Nephron progenitor cell (in vitro differentiated cells): ENCODE data around the gene LEPR.

Experiments used
- DNase-seq: peaks from one replicate; pipeline ENCODE4 v3.0.0; 2021
- H3K27ac Mint-ChIP-seq: 2 replicates; pipeline ENCODE4 v1.8.0; 2021; ENCODE audit warnings: mild to moderate bottlenecking, moderate library complexity, mixed read lengths
- H3K27me3 Mint-ChIP-seq: 2 replicates; pipeline ENCODE4 v1.8.0; 2021; ENCODE audit warnings: mild to moderate bottlenecking, low read depth, mixed read lengths; ENCODE audit not compliant: poor library complexity
- H3K36me3 Mint-ChIP-seq: 2 replicates; pipeline ENCODE4 v1.8.0; 2021; ENCODE audit warnings: low read depth, mixed read lengths
- H3K4me1 Mint-ChIP-seq: 2 replicates; pipeline ENCODE4 v1.8.0; 2021; ENCODE audit warnings: mixed read lengths
- H3K4me3 Mint-ChIP-seq: 2 replicates; pipeline ENCODE4 v1.8.0; 2021; ENCODE audit warnings: mild to moderate bottlenecking, moderate library complexity, mixed read lengths
- H3K9me3 Mint-ChIP-seq: 2 replicates; pipeline ENCODE4 v1.8.0; 2021; ENCODE audit warnings: mild to moderate bottlenecking, moderate library complexity, mixed read lengths
- TF ChIP-seq, protein P1 (sequence below): fragments of 200-600 bp; sonication (generic); IDR thresholded peaks from 2 replicates; pipeline ENCODE4 v1.5.0; 2021; ENCODE audit warnings: antibody characterized with exemption

LEPR gene, protein sequence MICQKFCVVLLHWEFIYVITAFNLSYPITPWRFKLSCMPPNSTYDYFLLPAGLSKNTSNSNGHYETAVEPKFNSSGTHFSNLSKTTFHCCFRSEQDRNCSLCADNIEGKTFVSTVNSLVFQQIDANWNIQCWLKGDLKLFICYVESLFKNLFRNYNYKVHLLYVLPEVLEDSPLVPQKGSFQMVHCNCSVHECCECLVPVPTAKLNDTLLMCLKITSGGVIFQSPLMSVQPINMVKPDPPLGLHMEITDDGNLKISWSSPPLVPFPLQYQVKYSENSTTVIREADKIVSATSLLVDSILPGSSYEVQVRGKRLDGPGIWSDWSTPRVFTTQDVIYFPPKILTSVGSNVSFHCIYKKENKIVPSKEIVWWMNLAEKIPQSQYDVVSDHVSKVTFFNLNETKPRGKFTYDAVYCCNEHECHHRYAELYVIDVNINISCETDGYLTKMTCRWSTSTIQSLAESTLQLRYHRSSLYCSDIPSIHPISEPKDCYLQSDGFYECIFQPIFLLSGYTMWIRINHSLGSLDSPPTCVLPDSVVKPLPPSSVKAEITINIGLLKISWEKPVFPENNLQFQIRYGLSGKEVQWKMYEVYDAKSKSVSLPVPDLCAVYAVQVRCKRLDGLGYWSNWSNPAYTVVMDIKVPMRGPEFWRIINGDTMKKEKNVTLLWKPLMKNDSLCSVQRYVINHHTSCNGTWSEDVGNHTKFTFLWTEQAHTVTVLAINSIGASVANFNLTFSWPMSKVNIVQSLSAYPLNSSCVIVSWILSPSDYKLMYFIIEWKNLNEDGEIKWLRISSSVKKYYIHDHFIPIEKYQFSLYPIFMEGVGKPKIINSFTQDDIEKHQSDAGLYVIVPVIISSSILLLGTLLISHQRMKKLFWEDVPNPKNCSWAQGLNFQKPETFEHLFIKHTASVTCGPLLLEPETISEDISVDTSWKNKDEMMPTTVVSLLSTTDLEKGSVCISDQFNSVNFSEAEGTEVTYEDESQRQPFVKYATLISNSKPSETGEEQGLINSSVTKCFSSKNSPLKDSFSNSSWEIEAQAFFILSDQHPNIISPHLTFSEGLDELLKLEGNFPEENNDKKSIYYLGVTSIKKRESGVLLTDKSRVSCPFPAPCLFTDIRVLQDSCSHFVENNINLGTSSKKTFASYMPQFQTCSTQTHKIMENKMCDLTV

DNA sequence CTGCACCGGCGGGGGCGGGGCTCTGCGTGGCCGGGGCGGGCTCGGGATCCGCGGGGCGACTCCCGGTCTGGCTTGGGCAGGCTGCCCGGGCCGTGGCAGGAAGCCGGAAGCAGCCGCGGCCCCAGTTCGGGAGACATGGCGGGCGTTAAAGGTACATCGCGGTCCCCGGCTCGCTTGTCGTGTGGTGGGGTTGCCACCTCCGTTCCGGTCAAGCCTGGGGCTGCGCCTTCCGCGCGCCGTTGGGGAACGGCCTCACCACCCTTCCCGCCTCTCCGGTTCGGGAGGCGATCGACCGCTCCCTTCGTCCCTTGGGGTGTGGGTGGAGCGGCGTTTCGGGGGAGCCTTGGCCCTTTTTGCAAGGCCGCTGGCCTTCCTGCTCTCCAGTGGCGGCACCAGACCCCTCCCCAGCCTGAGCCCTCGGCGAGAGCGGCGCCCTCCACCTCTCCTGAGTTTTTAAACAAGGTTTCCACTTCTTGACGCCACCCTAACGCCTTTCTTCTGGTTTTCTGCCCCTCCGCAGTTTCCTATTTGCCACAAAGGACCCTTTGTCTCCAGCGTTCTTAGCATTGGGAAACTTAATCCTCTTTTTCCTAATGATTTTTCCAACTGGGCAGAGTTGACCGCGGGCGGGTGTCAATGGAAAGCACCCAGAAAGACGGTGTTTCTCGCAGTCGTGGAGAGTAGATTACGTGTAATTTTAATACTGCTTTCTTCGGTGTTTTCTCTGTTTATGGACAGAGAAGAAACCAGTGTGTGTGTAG lies at the start of gene LEPR, which contains the start of gene LEPROT:
Gene LEPR, plus strand, starts transcription at position 79 of the 761 bp plus-strand sequence. CDS start 144,898 bp downstream, outside the sequence.
Gene LEPROT, plus strand, starts transcription at position 79 of the 761 bp plus-strand sequence. Its CDS starts 57 bp downstream, at position 136.
- TF ChIP-seq, protein P1, sequence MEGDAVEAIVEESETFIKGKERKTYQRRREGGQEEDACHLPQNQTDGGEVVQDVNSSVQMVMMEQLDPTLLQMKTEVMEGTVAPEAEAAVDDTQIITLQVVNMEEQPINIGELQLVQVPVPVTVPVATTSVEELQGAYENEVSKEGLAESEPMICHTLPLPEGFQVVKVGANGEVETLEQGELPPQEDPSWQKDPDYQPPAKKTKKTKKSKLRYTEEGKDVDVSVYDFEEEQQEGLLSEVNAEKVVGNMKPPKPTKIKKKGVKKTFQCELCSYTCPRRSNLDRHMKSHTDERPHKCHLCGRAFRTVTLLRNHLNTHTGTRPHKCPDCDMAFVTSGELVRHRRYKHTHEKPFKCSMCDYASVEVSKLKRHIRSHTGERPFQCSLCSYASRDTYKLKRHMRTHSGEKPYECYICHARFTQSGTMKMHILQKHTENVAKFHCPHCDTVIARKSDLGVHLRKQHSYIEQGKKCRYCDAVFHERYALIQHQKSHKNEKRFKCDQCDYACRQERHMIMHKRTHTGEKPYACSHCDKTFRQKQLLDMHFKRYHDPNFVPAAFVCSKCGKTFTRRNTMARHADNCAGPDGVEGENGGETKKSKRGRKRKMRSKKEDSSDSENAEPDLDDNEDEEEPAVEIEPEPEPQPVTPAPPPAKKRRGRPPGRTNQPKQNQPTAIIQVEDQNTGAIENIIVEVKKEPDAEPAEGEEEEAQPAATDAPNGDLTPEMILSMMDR, result no peak
- peaks cover 14% of the 10 kb centered on the region for H3K4me1 Mint-ChIP-seq
- DNase-seq, result no peak
- peaks cover 14% of the 10 kb centered on the region for H3K27me3 Mint-ChIP-seq
- peak within 1 kb of the TSS; percentile 92 for H3K4me3 Mint-ChIP-seq
- H3K9me3 Mint-ChIP-seq, result peaks cover 9% of the 10 kb centered on the region
- H3K36me3 Mint-ChIP-seq, result peaks cover 19% of the 10 kb centered on the region
- H3K27ac Mint-ChIP-seq, result peak within 1 kb of the TSS; percentile 97

DNA sequence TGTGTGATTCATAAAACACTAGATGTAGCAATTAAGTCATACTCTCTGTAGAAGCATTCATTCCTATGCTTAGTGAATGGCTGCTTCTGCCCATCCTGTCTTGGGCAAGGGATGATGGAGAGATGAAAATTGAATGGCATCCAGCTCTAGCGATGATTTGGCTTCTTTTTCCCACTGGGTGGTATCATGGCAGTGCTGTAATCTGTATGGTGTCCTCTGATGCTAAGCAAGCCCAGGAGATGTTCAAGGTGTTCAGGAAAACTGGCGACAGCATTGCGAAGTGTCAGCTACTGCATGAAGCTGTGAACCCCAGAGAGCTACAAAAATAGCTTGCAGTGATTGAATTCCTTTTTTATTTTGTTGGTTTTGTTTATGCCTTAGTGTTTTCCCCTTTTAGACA lies 48.9 kb upstream of the LEPR start:
- H3K9me3 Mint-ChIP-seq, result no peaks in the 10 kb centered on the region
- H3K4me3 Mint-ChIP-seq, result no peak overlapping the region
- TF ChIP-seq, protein P1, result no peak
- H3K36me3 Mint-ChIP-seq, result no peaks in the 10 kb centered on the region
- peaks cover 9% of the 10 kb centered on the region for H3K27me3 Mint-ChIP-seq
- no peaks in the 10 kb centered on the region for H3K4me1 Mint-ChIP-seq
- no peak overlapping the region for H3K27ac Mint-ChIP-seq
- DNase-seq, result no peak

DNA sequence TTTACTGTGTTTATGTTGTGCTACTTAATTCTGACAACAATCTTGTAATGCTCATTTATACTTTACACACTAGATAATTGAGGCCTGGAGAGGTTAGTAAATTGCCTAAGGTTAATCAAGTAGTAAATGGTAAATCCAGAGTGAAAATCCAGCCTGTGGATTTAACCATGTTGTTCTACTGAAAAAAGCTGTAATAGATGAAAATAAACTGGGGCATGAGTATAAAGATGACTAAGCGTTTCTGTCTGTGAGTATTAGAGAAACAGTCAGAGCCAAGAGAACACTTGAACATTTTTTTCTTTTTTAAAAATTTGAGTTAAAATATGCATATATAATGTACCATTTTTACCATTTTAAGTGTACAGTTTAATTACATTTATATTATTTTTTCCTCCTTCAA lies 47.9 kb upstream of the LEPR start:
- no peak for DNase-seq
- no peak overlapping the region for H3K27ac Mint-ChIP-seq
- H3K36me3 Mint-ChIP-seq, result no peaks in the 10 kb centered on the region
- H3K27me3 Mint-ChIP-seq, result peaks cover 7% of the 10 kb centered on the region
- H3K4me1 Mint-ChIP-seq, result no peaks in the 10 kb centered on the region
- TF ChIP-seq, protein P1, result no peak
- H3K4me3 Mint-ChIP-seq, result no peak overlapping the region
- no peaks in the 10 kb centered on the region for H3K9me3 Mint-ChIP-seq

DNA sequence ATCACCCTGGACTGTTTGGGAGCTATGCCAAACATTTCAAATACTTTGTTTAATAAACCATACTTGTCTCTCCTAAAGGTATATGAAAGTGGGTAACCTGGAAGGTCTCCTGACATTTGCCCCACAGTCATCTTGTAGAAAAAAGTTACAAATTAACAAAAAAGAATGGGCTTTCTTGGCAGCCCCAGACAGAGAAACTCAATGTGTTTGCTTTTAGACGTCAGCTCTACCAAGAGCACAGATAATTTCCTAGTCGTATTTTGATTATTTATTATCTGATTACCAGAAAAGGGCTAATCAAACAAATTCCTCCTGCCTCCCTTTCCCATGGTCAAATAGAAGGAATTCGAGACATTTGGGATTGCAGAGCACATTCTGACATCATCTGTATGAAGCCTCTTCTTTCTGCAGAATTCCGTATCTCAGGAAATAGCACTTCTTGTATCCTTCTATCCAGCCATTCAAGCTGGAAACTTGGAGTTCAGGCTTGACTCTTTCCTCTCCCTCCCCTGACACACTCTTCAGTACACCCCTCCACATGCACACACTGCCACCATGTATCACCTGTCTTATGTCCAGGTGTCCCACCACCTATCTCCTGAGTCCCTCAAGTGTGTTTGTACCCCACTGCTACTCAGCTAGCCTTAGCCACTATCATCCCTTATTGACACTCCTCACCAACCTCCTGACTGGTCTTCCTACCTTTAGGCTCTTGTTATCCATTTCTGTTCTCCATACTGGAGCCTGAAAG lies 42.8 kb upstream of the LEPR start:
- no peak overlapping the region for H3K4me3 Mint-ChIP-seq
- DNase-seq, result no peak
- no peaks in the 10 kb centered on the region for H3K9me3 Mint-ChIP-seq
- H3K27me3 Mint-ChIP-seq, result peaks cover 7% of the 10 kb centered on the region
- no peaks in the 10 kb centered on the region for H3K36me3 Mint-ChIP-seq
- TF ChIP-seq, protein P1, result no peak
- no peaks in the 10 kb centered on the region for H3K4me1 Mint-ChIP-seq
- H3K27ac Mint-ChIP-seq, result no peak overlapping the region
